ENCODE measurements around the gene CTDSP2.
"Not testable (repeated sequence)": the region's sequence is repeated elsewhere in the genome, so short reads cannot be mapped to it uniquely, and the experiment has no call there.

The CTDSP2 gene

GRCh38 chr12:57846577-57847319, at the start of gene CTDSP2:
CTDSP2 (minus strand) TSS chr12:57846729; CDS start chr12:57846435, 294 bp downstream.
- peak; percentile 80 to 82 for DNase-seq (ENCODE audit: extremely low read depth in 1 of 2, low read depth in 1 of 2)

GRCh38 chr12:57896115-57896433, 49.5 kb upstream of the CTDSP2 start:
- DNase-seq (ENCODE audit: extremely low read depth in 1 of 2, low read depth in 1 of 2) = no peak

GRCh38 chr12:57895389-57896114, 49.0 kb upstream of the CTDSP2 start:
- DNase-seq (ENCODE audit: extremely low read depth in 1 of 2, low read depth in 1 of 2) = no peak

- no peak for DNase-seq (ENCODE audit: extremely low read depth in 1 of 2, low read depth in 1 of 2)
These were observed 48.1 kb upstream of the CTDSP2 start for GRCh38 chr12:57894399-57895292.

- no peak for DNase-seq (ENCODE audit: extremely low read depth in 1 of 2, low read depth in 1 of 2)
These were observed 47.2 kb upstream of the CTDSP2 start for GRCh38 chr12:57893431-57894353.

- no peak for DNase-seq (ENCODE audit: extremely low read depth in 1 of 2, low read depth in 1 of 2)
These were observed 45.9 kb upstream of the CTDSP2 start for GRCh38 chr12:57892232-57892972.

- DNase-seq (ENCODE audit: extremely low read depth in 1 of 2, low read depth in 1 of 2) = no peak
These were observed 45.2 kb upstream of the CTDSP2 start for GRCh38 chr12:57891542-57892228.

GRCh38 chr12:57890191-57891115, 43.9 kb upstream of the CTDSP2 start:
- DNase-seq (ENCODE audit: extremely low read depth in 1 of 2, low read depth in 1 of 2) = no peak

- no peak for DNase-seq (ENCODE audit: extremely low read depth in 1 of 2, low read depth in 1 of 2)
These were observed 43.0 kb upstream of the CTDSP2 start for GRCh38 chr12:57889500-57889989.

GRCh38 chr12:57888409-57889157, 42.1 kb upstream of the CTDSP2 start:
- no peak for DNase-seq (ENCODE audit: extremely low read depth in 1 of 2, low read depth in 1 of 2)

- DNase-seq (ENCODE audit: extremely low read depth in 1 of 2, low read depth in 1 of 2) = no peak
These were observed 41.3 kb upstream of the CTDSP2 start for GRCh38 chr12:57887631-57888408.

GRCh38 chr12:57886964-57887363, 40.4 kb upstream of the CTDSP2 start:
- DNase-seq (ENCODE audit: extremely low read depth in 1 of 2, low read depth in 1 of 2) = not testable (repeated sequence)

- no peak for DNase-seq (ENCODE audit: extremely low read depth in 1 of 2, low read depth in 1 of 2)
These were observed 40.0 kb upstream of the CTDSP2 start for GRCh38 chr12:57886542-57886941.

- DNase-seq (ENCODE audit: extremely low read depth in 1 of 2, low read depth in 1 of 2) = no peak
These were observed 38.7 kb upstream of the CTDSP2 start for GRCh38 chr12:57885207-57885606.

- DNase-seq (ENCODE audit: extremely low read depth in 1 of 2, low read depth in 1 of 2) = no peak
These were observed 37.2 kb upstream of the CTDSP2 start for GRCh38 chr12:57883700-57884099.

- no peak for DNase-seq (ENCODE audit: extremely low read depth in 1 of 2, low read depth in 1 of 2)
These were observed 36.5 kb upstream of the CTDSP2 start for GRCh38 chr12:57883057-57883456.

Measured in activated CD8-positive, alpha-beta memory T cell treated with anti-CD3 and anti-CD28 coated beads for 1 hour (primary cell).